ENCODE data around the gene MAN1C1.
"Not testable (repeated sequence)": the region's sequence is repeated elsewhere in the genome, so short reads cannot be mapped to it uniquely, and the experiment has no call there.

The MAN1C1 gene

DNA sequence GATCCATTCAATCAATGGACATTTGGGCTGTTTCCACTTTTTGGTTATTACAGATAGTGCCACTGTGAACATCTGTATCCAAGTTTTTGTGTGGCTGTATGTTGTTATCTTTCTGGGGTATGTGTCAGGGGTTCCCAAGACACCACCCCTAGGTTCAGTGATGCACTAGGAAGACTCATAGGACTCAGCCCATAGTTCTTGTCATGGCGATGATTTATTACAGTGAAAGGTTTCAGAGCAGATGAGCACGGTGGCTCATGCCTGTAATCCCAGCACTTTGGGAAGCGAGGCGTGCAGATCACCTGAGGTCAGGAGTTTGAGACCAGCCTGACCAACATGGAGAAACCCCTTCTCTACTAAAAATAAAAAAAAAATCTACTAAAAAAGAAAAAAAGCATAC lies 64.1 kb downstream of the MAN1C1 start:
- no peak for DNase-seq (ENCODE audit: low read depth, low spot score)

DNA sequence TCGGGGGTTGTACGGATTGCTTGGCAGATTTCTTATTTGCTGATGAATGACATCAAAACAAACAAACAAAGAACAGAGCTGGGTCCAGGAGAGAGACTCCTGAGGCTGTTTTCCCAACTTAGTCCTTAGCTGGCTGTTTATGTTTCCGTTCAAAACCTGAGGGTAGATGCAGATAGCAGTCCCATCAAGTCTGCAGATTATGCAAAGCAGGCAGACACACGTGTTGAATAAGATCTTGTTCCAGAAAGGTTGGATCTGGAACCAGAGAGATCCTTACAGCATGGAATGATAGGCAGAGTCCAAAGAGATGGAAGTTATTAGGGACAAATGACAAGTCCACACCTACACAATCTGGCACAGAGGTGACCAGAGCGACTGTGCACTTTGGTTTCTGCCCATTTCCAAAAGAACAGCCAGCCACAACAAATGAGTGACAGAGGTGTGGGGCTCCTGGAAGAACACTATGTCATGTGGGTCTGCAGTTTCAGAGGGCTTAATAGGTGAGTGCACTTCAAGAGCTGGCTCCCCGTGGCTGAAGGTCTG lies 65.5 kb downstream of the MAN1C1 start:
- no peak for DNase-seq (ENCODE audit: low read depth, low spot score)

DNA sequence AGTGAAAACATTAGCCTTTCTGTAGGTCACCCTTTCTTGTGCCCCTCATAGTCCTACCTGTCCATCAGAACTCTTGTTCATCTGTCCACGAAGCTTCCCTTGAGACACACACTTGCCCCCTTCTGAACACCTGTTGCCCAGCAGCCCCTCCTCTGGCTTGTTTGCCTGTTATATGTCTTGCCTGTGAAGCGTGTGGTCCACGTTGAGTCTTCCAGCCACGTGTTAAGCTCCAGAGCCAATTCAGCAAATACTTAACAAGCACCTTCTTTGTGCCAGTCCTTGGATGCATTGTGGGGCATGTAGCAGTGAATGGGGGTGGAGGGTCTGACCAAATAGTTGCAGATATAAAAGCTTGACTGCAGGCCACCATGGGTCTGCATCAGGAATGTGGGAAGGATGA lies 66.6 kb downstream of the MAN1C1 start:
- no peak for DNase-seq (ENCODE audit: low read depth, low spot score)

DNA sequence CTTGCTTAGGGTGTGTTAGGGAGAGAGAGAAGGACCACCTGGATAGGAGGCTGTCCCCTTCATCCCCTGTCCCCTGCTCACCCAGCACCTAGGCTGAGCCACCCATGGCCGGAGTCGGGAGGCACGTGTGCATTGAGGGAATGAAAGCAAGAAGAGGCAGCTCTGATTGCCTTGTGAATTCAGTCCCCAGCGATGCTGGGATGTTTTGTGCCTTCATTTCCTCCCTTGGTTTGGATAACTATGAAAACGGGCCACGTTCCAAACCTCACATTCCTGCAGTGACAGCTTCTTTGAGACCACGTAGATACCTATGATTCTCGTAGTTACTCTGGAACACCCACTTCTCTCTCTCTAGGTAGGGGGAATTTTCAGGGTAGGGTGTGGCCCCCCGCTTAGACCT lies 67.1 kb downstream of the MAN1C1 start:
- DNase-seq (ENCODE audit: low read depth, low spot score): no peak

DNA sequence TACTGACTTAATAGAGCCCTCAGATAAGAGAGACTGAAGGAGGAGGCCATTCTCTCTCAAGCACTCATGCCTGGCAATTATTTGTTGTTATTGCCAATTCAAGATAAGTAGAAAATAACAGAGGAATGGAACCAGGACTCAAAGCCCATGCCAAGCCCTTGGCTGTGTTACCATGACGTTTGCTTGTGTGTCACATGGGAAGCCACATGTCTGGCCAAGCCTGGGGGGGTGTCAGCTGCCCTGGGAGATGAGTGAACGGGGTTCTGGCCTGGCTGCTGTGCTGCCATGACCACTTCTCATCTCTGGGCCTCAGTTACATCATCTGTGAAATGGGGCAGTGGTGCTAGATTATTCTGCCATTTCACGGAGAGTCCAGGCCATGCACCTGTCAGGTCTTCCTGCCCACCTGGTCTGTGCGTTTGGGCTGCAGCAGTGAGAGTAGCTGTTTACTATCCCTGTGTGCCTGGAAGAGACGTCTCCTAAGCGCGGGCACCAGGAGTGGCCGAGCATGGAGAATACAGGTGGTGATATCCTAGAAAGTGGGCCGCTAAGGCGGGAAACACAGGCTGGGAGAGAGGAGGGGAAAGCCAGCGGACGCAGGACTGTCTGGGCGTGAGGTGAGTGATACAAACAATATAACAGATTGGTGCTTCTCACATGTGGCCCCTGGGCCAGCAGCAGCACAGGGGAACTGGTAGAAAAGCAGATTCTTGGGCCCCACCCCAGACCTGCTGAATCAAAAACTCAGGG lies 67.8 kb downstream of the MAN1C1 start:
- DNase-seq (ENCODE audit: low read depth, low spot score): no peak

DNA sequence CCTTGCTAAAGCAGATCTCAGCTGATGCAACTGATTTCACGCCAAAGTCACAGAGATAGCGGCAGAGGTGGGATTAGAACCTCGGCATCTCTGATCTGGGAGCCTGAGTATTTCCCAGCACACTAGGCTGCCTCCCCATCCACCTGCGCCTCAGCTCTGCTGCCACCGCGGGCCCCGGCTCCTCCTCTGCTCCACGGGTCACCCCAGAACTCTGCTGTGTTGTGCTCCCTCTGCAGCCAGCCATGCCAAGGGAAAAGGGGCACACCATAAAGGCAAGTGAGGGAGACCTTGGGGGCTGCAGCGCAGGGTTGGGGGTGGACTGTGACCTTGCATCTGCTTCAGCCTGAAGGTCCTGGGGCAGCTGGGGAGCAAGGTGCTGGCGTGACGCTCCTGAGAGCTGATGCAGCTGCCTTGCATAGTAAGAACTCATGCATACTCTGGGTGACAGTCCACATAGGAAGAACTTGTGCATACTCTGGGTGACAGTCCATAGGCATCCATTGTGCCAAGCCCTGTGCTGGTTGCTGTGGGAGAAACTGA lies 68.7 kb downstream of the MAN1C1 start:
- no peak for DNase-seq (ENCODE audit: low read depth, low spot score)

DNA sequence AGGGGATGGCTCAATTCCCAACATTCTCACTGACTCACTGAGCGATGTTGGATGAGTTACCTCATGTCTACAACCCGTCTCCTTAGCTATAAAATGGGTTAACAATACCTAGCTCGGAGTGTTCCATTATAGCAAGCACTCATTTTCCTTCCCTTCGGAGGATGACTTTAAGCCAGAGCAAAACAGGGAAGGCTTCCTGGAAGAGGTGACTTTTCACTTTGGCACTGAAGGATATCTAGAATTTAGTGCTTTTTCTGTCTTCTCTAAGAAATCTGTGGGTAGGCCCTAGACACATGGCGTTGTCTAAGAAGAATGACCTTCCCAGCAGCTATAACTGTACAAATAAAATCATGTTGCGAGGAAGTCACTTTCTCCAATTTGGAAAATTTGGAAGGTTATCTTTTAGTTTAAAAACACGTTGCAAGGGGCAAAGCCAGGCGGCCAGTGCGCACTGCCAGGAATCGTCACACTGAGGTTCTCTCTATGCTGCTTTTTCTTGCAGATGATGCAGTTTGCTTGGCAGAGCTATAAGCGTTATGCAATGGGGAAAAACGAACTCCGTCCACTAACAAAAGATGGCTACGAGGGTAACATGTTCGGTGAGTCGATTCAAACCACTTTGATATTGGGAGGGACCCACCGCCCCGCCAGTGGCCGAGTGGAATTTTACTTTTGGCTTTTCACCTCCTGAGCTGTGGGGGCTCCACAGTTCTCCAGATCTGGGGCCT lies 69.5 kb downstream of the MAN1C1 start:
- DNase-seq (ENCODE audit: low read depth, low spot score): no peak

DNA sequence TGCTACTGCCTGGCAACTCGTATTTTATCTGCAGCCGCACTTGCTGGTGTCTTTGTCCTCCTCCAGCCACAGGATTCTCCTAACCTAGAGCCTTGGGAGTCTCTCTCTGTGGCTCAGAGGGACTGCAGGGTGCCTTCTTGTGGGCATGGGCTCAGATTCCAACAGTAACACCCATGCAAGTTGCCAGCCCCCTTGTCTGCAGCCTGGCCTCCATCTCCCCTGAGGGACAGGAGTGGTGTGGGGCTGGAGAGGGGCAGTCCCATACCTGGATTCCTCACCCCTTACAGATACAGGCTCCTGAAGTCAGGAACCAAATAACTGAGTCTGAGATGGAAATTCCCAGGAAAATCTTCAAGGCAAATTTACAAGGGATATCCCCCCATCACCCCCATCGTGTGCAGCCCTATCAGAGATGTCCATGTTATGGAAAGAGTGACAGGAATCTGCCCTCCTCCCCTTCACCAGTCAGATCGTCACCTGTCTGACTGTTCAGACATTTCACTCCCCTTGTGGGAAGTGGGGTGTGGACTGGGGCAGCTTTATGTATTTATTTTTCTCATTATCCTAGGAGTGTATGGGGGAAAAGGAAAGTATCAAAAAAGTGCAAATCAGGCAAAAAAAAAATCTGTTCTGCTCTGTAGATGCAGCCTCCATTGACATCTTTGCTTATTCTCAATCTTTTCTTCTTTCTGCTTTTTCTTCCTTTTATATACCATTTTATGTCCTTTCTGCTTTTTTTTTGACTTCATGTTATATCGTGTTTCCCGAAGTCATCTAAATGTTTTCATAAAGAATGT lies 70.8 kb downstream of the MAN1C1 start:
- DNase-seq (ENCODE audit: low read depth, low spot score): no peak

DNA sequence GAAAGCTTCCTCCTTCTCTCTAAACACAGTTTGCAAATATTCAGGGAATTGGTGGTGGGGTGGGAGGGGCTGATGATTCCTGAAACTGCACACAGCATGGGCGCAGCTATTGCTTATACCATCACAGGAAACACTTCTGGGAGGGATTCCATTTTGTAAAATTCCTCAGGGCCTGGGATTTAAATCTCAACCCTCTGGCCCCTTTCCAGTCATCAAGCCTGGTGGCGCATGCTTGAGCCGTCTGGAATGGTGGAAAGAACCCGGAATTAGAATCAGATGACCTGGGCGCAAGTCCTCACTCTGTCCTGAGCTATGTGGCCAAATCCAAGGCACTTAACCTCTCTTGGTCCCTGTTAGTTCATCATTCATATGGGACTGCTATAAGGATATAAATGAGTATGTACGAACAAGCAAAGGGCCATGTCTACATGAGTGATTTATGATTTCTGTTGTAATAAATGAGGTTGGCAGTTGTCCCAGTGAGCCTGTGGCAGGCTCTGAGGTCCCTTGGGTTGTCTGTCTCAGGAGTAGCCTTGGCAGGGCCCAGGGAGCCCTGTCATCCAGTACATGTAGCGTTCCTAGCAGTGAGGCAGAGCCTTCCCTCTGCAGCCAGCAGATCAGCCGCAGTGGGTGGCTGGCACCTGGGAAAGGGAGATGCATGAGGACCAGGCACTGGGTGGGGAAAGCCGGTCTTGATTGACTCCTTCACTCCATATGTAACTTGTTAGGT lies 72.0 kb downstream of the MAN1C1 start:
- no peak for DNase-seq (ENCODE audit: low read depth, low spot score)

DNA sequence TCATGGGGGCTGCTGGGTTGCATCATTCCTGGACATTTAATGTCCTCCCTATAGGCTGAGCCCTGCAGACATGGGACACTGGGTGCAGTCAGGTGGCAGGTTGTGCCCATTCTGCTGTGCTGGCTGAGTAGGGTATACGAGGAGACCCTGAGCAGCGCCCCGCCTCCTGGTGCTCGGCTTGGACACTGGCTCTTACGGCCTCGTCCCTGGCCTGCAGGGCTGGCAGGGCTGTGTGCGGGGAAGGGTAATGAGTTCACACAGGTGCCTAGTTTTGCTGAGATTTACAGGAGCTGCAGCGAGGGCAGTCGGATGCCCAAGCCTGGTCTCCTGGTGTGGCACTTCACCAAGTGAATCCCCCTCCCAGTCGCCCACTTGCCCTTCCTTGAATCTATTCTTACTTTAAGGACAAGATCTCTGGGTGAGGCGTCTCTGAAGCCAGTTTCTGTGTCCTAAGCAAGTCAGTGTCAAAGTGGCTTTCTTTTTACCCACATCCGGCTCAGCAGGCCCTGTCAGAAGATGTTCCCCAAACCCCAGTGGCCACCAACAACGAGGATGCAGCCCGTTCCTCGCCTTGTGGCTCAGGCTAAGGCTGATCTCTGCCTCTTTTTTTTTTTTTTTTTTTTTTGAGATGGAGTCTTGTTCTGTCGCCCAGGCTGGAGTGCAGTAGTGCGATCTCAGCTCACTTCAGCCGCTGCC lies 73.2 kb downstream of the MAN1C1 start:
- no peak for DNase-seq (ENCODE audit: low read depth, low spot score)

DNA sequence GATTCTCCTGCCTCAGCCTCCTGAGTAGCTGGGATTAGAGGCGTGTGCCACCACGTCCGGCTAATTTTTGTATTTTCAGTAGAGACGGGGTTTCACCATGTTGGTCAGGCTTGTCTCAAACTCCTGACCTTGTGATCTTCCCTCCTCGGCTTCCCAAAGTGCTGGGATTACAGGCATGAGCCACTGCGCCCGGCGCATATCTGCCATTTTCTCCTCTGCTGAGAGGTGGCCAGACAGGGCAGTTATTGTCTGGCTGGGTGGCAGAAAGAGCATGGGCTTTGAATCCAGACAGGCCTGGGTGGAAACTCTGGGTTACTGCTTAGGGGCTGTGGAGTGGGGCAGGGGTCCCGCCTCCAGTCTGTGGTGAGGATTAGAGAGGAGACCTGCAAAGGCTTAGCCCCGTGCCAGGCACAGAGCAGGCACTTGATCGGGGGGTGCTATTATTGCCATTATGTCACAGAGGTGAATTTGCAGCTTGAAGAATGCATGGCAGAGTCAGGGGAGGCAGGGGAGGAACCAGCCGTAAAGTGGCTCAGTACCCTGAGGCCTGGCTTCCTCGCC lies 73.9 kb downstream of the MAN1C1 start:
- DNase-seq (ENCODE audit: low read depth, low spot score): no peak

DNA sequence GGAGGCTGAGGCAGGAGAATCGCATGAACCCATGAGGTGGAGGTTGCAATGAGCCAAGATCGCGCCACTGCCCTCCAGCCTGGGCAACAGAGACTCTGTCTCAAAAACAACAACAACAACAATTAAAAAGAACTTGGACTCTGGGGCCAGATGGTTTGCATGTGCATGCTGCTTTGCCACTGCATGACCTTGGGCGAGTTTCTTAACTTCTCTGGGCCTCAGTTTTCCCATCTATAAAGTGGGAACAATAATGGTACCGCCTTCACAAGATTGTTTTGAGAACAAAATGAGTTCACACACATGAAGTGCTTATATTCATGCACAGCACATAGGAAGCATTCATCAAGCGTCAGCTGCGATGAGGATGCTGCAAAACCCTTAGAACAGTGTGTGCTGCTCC lies 74.6 kb downstream of the MAN1C1 start:
- DNase-seq (ENCODE audit: low read depth, low spot score): no peak

DNA sequence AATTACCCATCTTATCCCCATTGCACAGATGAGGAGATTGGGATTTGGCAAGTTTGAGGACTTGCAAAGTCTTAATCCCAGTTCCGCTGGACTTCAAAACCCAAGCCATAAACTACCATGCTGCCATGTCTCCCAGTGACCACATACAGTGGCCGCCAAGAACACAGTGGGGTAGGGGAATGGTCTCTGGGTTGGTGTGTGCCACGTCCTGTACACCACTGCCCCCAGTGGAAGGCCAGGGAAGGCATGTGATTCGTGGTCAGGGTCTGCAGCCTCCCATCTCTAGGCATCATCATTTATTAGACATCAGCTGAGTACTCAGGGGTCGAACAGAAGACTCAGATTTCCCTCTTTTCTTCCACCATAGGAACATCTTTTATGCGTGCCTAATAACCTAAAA lies 76.0 kb downstream of the MAN1C1 start:
- DNase-seq (ENCODE audit: low read depth, low spot score): no peak

DNA sequence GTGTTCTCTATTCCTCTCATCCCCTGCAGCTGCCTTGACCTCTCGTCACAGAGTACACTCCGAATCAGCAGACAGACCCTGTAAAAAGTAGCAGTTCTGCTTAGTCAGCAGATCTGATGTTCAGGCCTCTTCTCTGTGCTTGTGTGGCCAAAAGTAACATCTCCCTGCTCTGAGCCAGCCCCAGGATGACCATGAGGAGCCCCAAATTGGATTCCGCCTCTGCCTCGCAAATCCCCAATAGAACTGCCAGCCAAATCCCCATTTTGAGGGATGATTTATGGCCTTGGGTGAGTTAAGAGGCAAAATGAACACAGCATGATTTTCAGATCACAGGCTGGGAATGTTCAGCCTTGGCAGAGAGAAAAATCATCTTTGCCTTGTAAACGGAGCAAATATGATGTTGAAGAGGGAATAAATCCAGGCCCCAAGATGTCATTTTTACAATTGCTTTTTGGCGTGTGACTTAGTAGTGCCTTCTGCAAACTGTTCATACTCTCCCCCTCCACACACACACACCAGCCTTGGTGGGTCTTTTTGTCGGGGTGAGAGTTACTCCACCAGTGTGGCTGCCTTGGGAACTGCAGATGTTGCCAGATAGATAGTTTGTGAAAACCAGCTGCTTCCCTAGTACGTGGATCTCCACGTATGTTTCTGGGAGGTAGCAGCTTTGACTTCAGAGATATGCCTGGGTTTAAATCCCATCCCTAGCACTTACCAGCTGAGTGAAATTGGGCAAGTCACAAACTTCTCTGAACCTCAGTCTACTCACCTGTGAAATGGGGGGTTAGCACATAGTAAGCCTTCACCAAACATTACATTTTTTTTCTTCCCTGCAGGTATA lies 77.8 kb downstream of the MAN1C1 start:
- no peak for DNase-seq (ENCODE audit: low read depth, low spot score)

DNA sequence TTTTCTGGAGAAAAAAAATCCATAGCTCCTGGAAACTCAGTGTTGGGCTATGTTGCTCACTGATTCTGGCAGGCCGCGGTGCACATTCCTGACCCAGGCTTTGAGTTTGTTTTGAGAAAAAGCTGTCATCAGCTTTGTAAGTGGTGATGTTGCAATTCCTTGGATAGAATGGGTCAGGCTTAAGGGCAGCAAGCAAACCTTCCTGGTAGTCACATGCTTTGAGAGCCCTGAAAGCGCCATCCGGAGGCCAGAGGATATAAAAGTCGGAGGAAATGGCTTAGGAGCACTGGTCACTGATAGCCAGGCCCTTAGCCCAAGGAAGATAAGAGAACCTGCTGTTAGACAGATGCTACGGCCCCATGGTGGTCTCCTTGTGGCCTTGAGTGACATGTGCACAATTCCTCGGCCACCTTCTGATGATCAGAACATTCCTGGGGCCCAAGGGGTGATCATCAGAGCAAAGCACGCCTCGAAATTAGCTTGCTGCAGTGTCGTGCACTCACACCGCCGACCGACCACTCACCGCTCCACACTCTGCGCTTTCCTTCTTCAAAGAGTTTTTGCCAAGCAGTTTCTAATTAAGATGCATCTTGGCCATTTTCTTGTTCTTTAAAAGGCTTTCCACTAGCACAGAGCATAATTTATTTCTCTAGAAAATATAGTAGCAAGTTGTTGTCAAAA lies 78.6 kb downstream of the MAN1C1 start:
- DNase-seq (ENCODE audit: low read depth, low spot score): no peak

DNA sequence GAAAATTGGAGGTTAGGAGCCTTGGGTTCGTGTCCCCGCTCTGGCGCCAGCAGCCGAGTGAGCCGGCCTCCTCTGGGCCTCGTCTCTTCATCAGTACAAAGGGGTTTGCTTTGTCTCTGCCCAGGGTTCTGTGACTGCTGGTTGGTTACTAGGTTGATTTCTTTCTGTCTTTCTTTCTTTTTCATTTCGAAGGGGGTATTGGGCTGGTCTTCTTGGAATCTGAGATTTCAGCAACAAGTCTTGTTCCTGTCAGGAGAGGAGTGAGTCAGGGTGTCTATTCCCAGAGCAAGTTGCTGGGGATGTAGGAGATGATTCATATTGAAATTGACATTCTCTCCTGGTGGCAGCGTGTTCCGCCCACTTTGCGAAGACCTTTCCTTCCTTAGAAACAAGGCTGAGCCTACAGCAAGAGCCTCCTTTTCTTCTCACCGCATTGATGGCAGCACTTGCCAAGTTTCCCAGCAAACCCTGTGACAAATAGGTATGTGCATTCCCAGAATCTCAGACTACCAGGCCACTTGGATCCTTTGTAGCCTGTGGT lies 79.2 kb downstream of the MAN1C1 start:
- DNase-seq (ENCODE audit: low read depth, low spot score): no peak

DNA sequence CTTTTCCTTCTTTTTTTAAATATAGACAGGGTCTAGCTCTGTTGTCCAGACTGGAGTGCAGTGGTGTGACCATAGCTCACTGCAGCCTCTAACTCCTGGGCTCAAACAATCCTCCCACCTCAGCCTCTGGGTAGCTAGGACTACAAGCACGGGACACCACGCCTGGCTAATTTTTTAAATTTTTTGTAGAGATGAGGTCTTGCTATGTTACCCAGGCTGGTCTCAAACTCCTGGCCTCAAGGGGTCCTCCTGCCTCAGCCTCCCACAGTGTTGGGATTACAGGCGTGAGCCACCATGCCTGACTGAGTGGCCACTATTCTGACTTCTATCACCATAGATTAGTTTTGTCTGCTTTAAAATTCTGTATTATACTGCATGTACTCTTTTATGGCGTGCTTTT lies 80.1 kb downstream of the MAN1C1 start:
- DNase-seq (ENCODE audit: low read depth, low spot score): not testable (repeated sequence)

DNA sequence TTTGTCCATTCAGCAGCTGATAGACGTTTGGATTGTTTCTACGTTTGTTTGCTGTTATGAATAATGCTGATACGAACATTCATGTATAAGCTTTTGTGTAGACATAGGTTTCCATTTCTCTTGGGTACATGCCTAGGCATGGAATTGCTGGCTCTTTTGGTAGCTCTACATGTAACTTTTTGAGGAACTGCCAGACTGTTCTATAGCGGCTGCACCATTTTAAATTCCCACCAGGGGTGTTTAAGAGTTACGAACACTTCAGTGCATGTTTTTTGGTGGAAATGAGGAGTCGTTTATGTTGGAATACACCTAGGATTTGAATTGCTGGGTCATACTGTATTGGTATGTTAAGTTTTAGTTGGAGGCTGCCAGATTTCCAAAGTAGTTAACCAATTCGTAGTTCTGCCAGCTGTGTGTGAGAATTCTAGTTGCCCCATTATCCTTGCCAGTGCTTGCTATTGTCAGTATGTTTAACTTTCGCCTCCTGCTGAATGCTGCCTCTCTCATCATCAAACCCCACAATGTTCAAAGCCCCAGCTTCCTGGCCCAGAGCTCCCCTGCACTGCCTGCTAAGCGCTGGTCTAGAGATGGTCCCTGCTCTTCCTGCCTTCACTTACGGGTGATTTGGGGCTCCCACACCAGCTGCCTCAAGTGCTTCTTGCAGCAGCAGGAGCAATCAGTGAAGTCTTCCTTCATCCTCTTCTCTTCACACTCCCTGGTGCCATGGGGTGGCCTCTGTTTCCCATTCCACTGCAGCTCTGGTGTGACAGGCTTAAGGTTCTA lies 81.0 kb downstream of the MAN1C1 start:
- no peak for DNase-seq (ENCODE audit: low read depth, low spot score)
